ENCODE data around the gene P2RX7.
A peak's percentile ranks its signal among the peaks of the same experiment; 100 is the strongest.

Gene P2RX7

DNA sequence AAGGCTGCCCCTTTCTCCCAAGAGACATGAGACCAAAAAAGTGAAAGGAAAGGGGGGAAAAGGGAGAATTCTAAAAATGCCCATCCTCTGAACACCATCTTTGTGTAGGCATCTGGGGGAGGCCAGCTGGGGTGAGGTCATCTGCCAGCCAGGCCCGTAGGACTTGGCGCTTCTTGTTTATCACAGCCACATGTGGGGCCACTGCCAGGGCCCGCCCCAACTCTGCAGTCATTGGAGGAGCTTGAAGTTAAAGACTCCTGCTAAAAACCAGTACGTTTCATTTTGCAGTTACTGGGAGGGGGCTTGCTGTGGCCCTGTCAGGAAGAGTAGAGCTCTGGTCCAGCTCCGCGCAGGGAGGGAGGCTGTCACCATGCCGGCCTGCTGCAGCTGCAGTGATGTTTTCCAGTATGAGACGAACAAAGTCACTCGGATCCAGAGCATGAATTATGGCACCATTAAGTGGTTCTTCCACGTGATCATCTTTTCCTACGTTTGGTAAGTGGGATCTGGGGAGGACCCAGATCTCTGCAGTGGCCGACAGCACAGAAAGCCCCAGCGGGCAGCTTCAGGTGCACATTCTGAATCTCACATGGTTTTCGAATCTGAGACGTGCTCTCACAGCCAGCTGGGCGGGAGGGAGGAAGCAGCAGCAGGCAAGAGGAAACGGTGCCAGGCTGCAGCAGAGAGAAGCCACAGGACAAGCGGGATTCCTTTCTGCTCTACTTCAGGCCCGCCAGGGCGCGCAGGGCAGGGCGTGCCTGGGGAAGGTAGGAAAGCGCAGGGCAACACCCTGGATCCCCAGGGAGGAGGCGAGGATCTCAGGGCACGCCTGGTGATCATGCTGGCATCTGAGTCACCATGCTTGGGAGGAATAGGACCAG lies at the start of gene P2RX7:
TSS of gene P2RX7 (plus strand) at position 276 of the 881 bp plus-strand sequence. CDS start at position 371, 95 bp downstream.
- DNase-seq (ENCODE audit: low spot score) = peak; percentile 83

DNA sequence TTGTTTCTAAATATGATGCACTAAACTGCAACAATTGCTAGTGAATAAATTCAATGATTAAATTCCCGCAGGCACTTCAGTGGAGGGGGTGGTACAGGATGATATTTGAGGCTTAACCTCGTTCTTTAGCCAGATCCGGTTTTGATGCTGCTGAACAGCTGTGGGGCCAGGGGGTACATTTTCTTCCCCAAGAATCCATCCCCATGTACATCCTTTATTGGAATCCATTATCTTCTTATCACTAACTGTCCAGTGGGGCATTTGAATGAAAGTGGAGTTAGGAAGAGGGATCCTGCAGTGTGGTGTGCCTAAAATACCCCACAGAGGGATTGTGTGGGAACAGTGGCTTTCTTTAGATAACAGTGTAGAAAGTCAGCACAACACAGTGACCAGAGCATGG lies 48.4 kb upstream of the P2RX7 start:
- no peak for DNase-seq (ENCODE audit: low spot score)

DNA sequence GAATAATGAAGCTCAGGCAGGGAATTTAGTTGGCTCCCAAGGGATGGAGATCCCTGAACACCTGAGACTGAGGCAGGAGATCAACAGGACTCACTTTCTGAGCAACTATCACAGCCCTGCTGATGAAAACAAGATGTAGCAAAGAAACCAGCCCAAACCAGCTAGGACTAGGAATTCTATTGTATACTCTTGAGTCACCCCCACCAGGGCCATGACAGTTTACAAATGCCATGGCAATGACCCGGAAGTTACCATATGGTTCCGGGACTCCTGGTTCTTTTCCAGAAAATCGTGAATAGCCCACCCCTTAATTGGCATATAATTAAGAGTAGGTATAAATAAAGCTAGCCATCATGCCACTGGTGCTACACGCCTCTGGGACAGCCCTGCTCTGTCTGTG lies 47.6 kb upstream of the P2RX7 start:
- no peak for DNase-seq (ENCODE audit: low spot score)

DNA sequence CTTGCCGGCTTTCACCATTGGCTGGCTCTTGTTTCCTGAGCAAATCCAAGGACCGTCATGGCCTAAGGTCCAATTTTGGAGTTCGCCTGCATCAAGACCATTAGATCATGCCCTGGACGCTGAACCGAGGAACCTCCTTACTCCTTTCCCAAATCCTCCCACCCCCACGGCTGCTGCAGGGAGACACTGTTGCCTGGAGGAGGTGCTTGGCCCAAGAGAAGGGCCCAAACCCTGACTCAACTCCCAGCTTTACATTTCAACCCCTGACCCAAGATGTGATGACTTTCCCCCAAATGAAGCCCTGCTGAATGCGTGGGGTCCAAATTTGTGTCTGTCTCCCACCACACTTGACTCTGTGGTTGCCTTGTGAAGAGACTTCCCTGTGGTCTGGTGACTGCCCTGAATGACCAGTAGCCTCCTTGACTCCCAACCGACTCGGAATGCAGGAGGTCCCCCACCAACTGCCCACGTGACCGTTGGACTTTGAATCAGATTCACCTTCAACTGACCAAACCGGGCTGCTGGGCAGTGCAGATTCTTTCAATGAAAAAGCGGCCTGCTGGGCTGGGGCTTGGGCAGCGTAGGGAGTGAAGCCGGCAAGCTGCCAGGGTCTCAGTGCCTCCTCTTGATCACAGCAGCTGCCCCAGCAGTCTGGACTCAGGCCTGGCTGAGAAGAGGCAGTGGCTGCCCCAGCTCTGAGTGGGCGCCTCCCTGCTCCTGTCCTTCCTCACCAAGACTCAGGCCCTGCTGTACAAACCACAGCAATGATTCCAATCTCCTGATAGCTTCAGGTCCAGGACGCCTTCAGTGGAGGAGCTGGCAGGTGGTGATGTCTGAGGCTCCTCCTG lies 46.9 kb upstream of the P2RX7 start:
- DNase-seq (ENCODE audit: low spot score) = no peak

DNA sequence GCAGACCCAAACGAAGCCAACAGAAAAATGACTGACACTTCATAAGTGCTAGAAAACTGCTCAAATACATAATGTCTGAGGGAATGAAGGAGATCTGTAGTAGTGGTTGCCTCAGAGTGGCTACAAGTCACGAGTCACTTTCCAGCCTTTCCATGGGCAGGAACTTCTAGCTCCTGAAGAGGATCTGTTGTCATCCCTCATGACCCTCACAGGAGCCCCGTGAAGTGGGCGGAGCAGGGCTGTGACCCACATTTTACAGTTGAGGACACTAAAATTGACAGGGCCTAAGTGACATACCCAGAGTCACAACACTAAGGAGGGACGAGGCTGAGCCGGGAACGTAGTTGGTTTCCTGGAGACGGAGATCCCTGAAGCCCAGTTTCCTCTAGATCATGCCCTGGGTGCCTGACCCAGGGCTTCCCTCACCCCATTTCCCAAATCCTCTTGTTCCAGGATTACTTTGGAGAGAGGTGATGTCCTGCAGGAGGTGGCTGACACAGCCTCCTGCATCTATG lies 45.8 kb upstream of the P2RX7 start:
- no peak for DNase-seq (ENCODE audit: low spot score)

DNA sequence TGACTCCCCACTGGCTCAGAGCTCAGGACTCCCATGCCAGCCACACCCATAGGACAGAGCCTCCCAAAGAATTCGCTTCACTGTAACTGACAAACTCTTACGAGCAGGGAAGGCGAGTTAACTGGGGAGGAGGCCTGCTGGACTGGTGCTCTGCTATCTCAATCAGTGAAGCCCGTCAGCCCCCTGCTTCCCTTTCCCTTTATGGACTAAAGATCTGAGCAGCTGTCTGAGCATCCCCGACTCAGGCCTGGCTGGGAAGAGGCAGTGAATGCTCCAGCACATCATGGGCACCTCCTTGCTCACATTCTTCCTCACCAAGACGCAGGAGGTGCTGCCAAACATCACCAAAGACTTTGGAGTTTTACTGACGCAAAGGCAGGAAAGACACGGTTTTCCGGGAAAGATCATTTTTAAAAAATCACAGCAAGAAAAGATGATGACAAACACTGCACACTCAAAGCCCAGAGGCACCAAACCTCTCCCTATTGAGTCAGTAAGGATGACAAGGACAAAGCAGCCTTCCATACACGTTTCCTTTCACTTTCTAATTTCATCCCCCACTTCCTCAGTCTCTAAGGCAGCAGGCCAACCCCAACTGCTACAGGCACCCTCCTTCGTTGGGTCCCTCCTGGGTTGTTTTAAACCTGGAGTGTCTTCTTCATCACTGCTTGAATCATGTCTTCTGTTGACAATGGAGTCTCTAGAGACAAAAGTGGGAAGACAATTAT lies 45.0 kb upstream of the P2RX7 start:
- no peak for DNase-seq (ENCODE audit: low spot score)

DNA sequence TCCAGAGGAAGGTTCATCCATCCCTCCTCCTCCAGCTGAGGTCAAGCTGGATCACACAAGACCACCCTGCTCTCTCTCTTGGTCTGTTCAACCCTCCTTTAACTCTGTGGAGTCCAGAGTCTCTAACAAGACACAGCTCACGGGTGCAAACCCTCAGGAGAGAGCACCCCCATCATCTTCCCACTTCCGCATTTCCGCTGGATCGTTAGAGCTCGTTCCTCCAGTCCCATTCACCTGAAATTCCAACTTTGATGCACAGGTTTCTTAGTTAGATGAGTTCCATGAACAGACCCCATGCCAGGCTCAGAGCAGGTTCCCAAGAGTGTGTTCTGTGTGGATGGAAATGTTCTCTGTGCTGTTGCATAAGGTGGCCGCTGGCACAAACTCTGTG lies 44.5 kb upstream of the P2RX7 start:
- no peak for DNase-seq (ENCODE audit: low spot score)

DNA sequence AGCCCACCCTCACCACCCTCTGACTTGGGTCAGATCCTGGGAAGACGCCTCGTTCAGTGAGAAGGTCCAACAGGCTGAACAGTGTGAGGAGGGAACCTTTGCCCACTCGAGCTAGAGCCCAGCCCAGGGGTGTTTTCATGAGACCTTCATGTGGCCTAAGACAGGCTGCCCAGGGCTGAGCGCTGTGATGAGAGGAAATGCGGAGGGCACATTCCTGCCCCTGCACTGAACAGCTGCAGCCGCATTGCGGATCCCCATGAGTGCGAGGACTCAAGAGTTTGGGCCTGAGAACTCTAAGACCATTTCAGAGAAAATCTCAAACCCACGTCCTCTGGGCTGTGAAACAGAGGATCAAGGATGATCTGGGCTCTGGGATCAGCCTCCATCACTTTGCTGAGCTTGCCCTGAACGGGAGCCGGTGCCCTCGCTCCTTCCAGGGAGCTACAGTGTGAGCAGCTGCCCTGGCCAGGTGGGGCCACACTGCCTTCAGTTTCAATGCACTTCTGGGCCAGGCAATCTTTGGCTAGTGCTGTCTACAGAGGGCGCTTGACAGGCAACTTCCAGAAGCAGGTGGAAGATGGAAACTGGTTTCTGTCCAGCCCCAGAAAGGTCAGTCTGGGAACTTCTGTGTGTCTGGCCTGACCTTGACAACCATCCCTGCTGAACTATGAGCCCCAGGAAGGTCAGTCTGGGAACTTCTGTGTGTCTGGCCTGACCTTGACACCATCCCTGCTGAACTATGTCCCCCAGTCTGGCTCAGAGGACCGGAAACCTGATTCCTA lies 43.5 kb upstream of the P2RX7 start:
- DNase-seq (ENCODE audit: low spot score) = no peak

DNA sequence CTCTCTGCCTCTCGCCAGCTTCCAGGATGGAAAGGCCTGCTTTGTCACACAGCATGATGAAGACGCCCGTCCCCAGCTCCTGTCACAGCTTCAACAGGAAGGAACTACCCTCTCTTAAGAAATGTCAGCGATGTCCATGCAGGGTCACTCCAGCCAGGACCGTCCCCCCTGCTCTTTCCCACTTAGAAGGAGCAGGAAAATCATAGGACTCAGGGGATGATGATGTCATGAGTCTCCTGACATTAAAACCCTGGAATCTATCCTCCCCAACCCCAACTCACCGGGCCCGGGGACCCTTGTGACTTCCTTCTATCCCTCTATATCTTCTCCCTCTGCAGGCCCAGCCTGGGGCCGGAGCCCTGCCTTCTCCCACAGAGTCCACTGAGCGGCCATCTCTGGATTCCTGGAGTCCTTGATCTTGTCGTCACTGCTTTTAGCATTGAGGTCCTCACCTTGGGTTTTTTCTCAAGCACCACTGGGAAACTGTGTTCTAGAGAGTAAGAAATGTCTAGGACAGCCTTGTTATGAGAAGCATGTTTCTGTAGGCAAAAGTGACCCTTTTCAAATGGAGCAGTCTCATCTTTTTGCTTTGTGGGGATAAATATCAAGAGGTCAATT lies 42.8 kb upstream of the P2RX7 start:
- no peak for DNase-seq (ENCODE audit: low spot score)

DNA sequence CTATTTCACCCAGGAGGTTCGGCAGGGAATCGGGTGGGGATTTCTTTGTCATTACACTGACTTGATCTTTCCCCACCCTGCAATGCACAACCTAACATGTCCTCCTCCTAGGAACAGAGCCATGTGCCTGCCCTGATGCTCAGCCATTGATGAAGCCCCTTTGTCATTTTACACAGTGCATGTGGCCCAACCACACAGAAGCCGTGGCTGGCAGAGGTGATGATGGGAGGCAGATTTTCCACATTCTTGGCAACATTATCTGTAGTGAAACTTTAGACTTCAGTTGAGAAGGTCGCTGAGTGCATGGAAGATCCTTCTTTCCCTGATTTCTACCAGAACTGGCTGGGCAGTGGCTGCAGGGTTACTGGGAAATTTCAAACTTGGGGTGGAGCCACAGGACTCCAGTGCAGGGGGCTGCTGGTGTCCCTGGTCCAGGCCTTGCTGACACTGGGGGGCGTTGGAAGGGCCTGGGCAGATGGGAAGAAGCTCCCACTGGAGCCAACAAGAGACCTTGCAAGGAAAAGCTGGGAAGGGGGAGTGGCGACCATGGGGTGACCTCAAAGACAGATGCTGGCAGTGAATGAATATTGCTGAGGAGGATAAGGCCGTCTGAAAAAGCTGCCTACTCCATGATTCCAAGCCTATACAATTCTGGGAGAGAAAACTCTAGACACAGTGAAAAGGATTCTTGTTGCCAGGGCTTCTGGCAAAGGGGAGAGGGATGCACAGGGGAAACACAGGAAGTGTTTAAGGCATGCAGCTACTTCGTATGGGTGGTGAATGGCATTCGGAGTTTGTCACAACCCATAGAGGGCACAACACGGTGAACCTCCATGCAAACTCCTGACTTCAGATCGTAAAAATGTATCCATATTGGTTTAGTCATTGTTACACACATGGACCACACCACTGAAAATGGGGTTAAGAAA lies 41.8 kb upstream of the P2RX7 start:
- no peak for DNase-seq (ENCODE audit: low spot score)

DNA sequence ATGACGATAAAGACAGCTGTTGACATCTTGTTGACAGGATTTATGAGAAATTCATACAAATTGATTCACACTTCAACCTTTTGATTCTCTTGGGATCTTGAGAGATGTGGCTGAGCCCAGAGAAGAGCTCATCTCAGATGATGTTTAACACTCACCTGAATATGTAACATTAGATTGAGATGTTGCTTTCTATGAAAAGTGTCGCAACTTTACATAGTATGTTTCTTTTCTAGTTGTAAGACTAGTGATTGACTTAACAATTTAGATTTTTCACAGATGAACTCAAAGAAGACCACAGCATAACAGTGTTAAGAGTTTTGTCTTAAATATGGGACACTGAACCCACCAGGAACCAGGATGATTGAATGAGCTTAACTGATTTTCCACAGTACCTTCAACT lies 40.6 kb upstream of the P2RX7 start:
- DNase-seq (ENCODE audit: low spot score) = no peak

DNA sequence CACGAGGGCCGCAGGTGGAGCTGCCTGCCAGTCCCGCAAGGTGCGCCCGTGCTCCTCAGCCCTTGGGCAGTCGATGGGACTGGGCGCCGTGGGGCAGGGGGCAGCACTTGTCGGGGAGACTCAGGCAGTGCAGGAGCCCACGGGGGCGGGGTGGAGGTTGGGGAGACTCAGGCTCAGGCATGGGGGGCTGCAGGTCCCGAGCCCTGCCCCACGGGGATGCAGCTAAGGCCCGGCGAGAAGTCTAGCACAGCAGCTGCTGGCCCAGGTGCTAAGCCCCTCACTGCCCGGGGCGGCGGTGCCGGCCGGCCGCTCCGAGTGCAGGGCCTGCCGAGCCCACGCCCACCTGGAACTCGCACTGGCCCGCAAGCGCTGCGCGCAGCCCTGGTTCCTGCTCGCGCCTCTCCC lies 39.2 kb upstream of the P2RX7 start:
- no peak for DNase-seq (ENCODE audit: low spot score)

DNA sequence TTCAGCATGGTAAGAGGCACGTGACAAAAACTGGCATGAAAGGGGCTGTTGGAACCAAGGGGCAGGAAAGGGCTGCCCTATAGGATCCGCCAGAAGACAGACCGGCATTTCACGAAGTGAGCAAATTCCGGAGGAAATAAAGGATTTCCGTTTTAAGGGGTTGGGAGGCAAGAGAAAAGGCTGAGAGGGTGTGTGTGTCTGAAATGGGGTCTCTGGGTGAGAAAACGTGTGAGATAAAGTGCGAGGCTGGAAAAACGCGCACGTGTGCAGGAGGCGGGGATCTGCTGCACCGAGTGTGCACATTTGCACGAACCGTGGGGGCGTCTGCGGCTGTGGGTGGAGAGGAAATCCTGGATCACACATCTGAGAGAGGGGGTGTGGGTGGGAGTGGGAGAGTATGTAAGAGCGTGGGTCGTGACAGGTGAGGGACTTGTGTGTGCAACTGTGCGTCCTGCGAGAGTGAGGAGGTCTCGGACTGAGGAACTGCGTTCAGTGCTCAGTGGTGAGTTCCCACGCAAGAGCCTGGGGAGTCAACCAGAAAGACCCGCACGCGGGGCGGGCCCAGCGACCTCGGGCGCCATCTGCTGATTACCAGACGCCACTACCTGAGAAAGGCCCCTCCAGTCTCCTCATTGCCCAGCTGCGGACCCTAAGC lies 37.0 kb upstream of the P2RX7 start:
- peak; percentile 88 for DNase-seq (ENCODE audit: low spot score)

DNA sequence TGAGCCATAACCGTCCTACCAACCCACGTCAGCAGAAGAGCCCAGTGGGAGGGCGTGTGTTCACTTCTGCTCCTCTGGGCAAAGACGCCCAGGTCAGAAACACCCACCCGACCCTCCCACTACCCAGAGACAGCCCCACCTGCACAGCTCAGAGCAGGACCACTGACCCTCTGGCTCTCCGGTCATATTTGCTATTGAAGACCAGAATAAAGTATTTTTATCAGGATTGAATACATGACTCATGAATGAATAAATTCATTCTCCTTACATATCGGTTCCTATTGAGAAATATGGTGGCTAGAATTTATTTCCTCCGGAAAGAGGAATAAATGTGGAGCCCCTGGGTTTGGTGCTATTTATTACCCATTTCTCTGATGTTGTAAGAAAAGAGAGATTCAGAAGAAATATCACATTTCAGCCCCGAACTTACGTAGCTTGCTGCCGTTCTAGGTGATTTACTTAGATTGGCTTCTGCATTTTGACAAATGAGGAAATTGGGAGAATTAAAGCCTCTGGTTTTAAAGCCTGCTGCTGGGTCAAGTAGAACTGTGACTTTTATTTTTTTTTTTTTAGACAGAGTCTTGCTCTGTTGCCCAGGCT lies 36.4 kb upstream of the P2RX7 start:
- DNase-seq (ENCODE audit: low spot score) = no peak

DNA sequence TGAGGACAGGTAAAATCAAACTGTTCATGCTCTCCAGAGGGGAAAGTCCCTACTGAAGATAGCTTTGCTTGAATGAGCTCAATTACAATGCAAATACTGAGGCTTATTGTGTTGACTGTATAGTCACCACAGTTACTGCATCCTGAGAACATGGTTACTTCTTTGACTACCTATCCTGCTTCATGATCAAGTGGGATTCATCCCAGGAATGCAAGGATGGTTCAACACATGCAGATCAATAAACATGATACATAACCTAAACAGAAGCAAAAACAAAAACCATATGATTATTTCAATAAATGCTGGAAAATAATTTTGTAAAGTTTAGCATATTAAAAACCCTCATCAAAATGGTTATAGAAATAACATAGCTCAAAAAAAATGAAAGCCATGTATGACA lies 32.9 kb upstream of the P2RX7 start:
- DNase-seq (ENCODE audit: low spot score) = no peak

DNA sequence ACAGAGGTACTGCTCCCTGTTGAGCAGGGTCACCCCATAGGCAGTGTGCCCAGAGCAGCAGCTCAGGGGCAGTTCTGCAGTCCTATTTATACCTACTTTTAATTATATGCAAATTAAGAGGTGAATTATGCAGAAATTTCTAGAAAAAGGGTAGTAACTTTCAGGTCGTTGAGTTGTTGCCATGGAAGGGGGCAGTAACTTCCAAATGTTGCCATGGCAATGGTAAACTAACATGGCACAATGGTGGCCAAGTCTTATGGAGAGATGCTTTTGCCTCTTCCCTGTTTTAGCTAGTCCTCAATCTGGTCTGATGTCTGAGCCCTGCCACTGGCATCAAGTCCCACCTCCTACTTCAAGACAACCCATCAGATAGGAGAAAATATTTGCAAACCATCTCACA lies 30.4 kb upstream of the P2RX7 start:
- no peak for DNase-seq (ENCODE audit: low spot score)

DNA sequence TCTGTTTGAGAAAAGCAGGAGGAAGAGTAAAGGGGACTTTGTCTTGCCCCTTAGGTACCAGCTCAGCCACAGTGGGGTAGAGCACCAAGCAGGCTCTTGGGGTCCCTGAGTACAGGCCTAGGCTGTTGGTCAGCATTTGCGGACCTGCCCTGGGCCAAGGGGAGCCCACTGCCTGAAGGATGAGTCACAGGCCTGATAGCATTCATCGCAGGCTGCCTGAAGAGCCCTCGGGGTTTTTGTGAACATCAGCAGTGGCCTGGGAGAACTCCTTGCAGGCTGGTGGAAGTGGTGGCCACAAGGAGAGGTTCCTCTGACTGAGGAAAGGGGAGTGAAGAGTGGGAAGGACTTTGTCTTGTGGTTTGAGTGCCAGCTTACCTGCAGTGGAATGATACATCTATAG lies 25.0 kb upstream of the P2RX7 start:
- DNase-seq (ENCODE audit: low spot score) = no peak

DNA sequence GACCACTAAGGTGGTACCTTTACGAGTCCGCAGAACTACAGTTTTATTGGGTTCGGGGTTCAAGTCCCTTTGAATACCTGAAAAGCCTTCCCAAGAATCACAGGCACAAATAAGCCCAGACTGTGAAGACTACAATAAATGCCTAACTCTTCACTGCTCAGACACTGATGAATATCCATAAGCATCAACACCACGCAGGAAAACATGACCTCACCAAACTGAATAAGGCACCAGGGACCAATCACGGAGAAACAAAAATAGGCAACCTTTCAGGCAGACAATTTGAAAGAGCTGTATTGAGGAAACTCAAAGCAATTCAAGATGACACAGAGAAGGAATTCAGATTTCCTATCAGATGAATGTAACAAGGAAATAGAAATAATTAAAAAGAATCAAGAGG lies 24.2 kb upstream of the P2RX7 start:
- no peak for DNase-seq (ENCODE audit: low spot score)

Data from COLO829 (cell line).